ENCODE data around the gene OTC. TPM values are rescaled to one million over a fixed set of nuclear protein-coding genes. Genes with fewer than 3 reads are reported as not detected.

The OTC gene
- total and polyA plus RNA-seq, 4 donors, result 41.5 to 72.1 (median 57.1) TPM

DNA sequence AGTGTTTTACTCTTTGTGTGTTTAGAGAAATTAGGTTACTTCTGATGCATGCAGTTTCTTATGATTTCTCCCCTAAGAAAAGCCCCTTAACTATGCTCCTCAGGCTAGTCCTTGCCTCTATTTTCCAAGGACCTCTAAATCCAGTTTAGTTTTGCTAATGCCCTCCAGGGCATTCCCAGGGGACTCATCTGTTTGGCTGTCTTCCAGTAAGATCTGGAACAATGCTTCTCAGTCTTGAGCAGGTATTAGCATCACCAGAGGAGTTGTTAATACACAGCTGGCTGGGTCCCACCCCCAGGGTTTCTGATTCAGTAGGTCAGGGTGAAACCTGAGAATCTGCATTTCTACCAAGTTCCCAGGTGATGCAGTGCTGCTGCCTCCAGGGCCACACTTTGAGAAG lies 56.9 kb downstream of the OTC start:
- DNase-seq (ENCODE audit: low spot score), result no peak
- Histone ChIP-seq H3K9ac (ENCODE audit: low read depth in 1 of 2, low read length in 2 of 2) (no peak overlapping the region), H3K36me3 (ENCODE audit: control insufficient read depth in 4 of 4, insufficient read depth in 3 of 4, low read depth in 1 of 4, low read length in 3 of 4) (peaks cover 0 to 10% (median 2%) of the 10 kb centered on the region in 4 donors), H3K4me1 (ENCODE audit: control insufficient read depth in 4 of 4, insufficient read depth in 4 of 4, low read length in 3 of 4) (no peaks in the 10 kb centered on the region), H3K27me3 (ENCODE audit: control insufficient read depth in 4 of 4, insufficient read depth in 4 of 4, low read length in 3 of 4) (no peaks in the 10 kb centered on the region), H3K27ac (ENCODE audit: low read depth in 1 of 2, low read length in 2 of 2) (no peak overlapping the region), H3K9me3 (ENCODE audit: control insufficient read depth in 4 of 4, low read length in 3 of 4) (no peaks in the 10 kb centered on the region), H3K4me3 (ENCODE audit: low read depth in 1 of 3, low read length in 3 of 3) (no peak overlapping the region)
- TF ChIP-seq TAF1 (conservative IDR thresholded peaks at IDR 0.05) (no peak), RAD21 (IDR thresholded peaks at IDR 0.05) (no peak), JUND (IDR thresholded peaks at IDR 0.05) (no peak), RXRA (IDR thresholded peaks at IDR 0.05) (no peak), GABPA (IDR thresholded peaks at IDR 0.05 in 1 of 2, conservative IDR thresholded peaks at IDR 0.05 in 1 of 2) (no peak), FOXA1 (IDR thresholded peaks at IDR 0.05) (no peak), EGR1 (IDR thresholded peaks at IDR 0.05; ENCODE audit: low read depth in 2 of 2) (no peak), HNF4G (IDR thresholded peaks at IDR 0.05) (no peak), HNF4A (conservative IDR thresholded peaks at IDR 0.05) (no peak), SP1 (IDR thresholded peaks at IDR 0.05) (no peak), FOXA2 (IDR thresholded peaks at IDR 0.05) (no peak), YY1 (IDR thresholded peaks at IDR 0.05) (no peak), NR2F2 (IDR thresholded peaks at IDR 0.05) (no peak)
- TF ChIP-seq, protein P1, sequence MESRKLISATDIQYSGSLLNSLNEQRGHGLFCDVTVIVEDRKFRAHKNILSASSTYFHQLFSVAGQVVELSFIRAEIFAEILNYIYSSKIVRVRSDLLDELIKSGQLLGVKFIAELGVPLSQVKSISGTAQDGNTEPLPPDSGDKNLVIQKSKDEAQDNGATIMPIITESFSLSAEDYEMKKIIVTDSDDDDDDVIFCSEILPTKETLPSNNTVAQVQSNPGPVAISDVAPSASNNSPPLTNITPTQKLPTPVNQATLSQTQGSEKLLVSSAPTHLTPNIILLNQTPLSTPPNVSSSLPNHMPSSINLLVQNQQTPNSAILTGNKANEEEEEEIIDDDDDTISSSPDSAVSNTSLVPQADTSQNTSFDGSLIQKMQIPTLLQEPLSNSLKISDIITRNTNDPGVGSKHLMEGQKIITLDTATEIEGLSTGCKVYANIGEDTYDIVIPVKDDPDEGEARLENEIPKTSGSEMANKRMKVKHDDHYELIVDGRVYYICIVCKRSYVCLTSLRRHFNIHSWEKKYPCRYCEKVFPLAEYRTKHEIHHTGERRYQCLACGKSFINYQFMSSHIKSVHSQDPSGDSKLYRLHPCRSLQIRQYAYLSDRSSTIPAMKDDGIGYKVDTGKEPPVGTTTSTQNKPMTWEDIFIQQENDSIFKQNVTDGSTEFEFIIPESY (IDR thresholded peaks at IDR 0.05), result no peak
- TF ChIP-seq, protein P2, sequence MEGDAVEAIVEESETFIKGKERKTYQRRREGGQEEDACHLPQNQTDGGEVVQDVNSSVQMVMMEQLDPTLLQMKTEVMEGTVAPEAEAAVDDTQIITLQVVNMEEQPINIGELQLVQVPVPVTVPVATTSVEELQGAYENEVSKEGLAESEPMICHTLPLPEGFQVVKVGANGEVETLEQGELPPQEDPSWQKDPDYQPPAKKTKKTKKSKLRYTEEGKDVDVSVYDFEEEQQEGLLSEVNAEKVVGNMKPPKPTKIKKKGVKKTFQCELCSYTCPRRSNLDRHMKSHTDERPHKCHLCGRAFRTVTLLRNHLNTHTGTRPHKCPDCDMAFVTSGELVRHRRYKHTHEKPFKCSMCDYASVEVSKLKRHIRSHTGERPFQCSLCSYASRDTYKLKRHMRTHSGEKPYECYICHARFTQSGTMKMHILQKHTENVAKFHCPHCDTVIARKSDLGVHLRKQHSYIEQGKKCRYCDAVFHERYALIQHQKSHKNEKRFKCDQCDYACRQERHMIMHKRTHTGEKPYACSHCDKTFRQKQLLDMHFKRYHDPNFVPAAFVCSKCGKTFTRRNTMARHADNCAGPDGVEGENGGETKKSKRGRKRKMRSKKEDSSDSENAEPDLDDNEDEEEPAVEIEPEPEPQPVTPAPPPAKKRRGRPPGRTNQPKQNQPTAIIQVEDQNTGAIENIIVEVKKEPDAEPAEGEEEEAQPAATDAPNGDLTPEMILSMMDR (IDR thresholded peaks at IDR 0.05; ENCODE audit: low read depth, low read length, missing input control), result no peak
- TF ChIP-seq, protein P3, sequence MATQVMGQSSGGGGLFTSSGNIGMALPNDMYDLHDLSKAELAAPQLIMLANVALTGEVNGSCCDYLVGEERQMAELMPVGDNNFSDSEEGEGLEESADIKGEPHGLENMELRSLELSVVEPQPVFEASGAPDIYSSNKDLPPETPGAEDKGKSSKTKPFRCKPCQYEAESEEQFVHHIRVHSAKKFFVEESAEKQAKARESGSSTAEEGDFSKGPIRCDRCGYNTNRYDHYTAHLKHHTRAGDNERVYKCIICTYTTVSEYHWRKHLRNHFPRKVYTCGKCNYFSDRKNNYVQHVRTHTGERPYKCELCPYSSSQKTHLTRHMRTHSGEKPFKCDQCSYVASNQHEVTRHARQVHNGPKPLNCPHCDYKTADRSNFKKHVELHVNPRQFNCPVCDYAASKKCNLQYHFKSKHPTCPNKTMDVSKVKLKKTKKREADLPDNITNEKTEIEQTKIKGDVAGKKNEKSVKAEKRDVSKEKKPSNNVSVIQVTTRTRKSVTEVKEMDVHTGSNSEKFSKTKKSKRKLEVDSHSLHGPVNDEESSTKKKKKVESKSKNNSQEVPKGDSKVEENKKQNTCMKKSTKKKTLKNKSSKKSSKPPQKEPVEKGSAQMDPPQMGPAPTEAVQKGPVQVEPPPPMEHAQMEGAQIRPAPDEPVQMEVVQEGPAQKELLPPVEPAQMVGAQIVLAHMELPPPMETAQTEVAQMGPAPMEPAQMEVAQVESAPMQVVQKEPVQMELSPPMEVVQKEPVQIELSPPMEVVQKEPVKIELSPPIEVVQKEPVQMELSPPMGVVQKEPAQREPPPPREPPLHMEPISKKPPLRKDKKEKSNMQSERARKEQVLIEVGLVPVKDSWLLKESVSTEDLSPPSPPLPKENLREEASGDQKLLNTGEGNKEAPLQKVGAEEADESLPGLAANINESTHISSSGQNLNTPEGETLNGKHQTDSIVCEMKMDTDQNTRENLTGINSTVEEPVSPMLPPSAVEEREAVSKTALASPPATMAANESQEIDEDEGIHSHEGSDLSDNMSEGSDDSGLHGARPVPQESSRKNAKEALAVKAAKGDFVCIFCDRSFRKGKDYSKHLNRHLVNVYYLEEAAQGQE (IDR thresholded peaks at IDR 0.05), result no peak
- TF ChIP-seq, protein P4, sequence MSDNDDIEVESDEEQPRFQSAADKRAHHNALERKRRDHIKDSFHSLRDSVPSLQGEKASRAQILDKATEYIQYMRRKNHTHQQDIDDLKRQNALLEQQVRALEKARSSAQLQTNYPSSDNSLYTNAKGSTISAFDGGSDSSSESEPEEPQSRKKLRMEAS (IDR thresholded peaks at IDR 0.05), result no peak
- TF ChIP-seq, protein P5, sequence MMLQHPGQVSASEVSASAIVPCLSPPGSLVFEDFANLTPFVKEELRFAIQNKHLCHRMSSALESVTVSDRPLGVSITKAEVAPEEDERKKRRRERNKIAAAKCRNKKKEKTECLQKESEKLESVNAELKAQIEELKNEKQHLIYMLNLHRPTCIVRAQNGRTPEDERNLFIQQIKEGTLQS (IDR thresholded peaks at IDR 0.05), result no peak

Measured in liver (tissue), 9 donors.